SK-N-SH (cell line): ENCODE results near the gene PIK3C2B. TPM values are rescaled to one million over a fixed set of nuclear protein-coding genes. Genes with fewer than 3 reads are reported as not detected.

Source experiments
- CTCF ChIA-PET: fragments of 300-600, 350-600 bp; formaldehyde crosslinking; extraction: SDS; loops from one replicate; lab custom pipeline; 2021; lab: Yijun Ruan, JAX
- POLR2A ChIA-PET: fragments of 350-600 bp; sonication (Branson Sonifier 250); formaldehyde crosslinking; extraction: SDS; loops from one replicate; lab custom pipeline; 2020; ENCODE audit warnings: antibody characterized with exemption, inconsistent platforms; lab: Yijun Ruan, JAX
- DNase-seq: peaks from one replicate; pipeline ENCODE4 v3.0.0; 2012
- H2AFZ ChIP-seq: fragments of 200-600 bp; sonication (generic); 2 replicates; pipeline ENCODE4 v1.8.1; 2016; ENCODE audit warnings: antibody characterized with exemption, mild to moderate bottlenecking, low read depth
- H3F3A ChIP-seq: fragments of 200-600 bp; sonication (generic); replicated peaks from 2 replicates; pipeline ENCODE3; 2016; ENCODE audit warnings: antibody characterized with exemption, mild to moderate bottlenecking; ENCODE audit not compliant: insufficient read depth
- H3K27ac ChIP-seq, 2 experiments: fragments of 200-500 bp in 1 of 2; fragments of 200-600 bp in 1 of 2; sonication (Bioruptor generic) in 1 of 2; sonication (generic), shearing (Covaris generic) in 1 of 2; 2 replicates each; pipeline versions ENCODE4 v1.5.1 to v1.6.1; 2014 to 2016; ENCODE audit warnings: low read depth in 2 of 2, inconsistent platforms in 1 of 2, low read length in 1 of 2, mild to moderate bottlenecking in 1 of 2, mixed read lengths in 1 of 2
- H3K27me3 ChIP-seq: fragments of 200-600 bp; sonication (generic), shearing (Covaris generic); 2 replicates; pipeline ENCODE4 v1.6.1; 2016; ENCODE audit warnings: mixed run types; ENCODE audit not compliant: insufficient read depth
- H3K36me3 ChIP-seq, 2 experiments: fragments of 200-500 bp in 1 of 2; fragments of 200-600 bp in 1 of 2; sonication (Bioruptor generic) in 1 of 2; sonication (generic) in 1 of 2; replicated peaks in 1 of 2; 2 replicates each; pipeline versions ENCODE3 to v1.5.1; 2014 to 2016; ENCODE audit warnings: low read length in 1 of 2, mild to moderate bottlenecking in 1 of 2; ENCODE audit not compliant: insufficient read depth in 2 of 2, control insufficient read depth in 1 of 2
- H3K4me1 ChIP-seq, 2 experiments: fragments of 200-500 bp in 1 of 2; fragments of 200-600 bp in 1 of 2; sonication (Bioruptor generic) in 1 of 2; sonication (generic), shearing (Covaris generic) in 1 of 2; 2 replicates each; pipeline versions ENCODE4 v1.5.1 to v1.6.1; 2014 to 2016; ENCODE audit warnings: low read depth in 1 of 2, low read length in 1 of 2, mixed run types in 1 of 2; ENCODE audit not compliant: insufficient read depth in 2 of 2, control insufficient read depth in 1 of 2
- H3K4me2 ChIP-seq: fragments of 200-600 bp; sonication (generic), shearing (Covaris generic); 2 replicates; pipeline ENCODE4 v1.6.1; 2017; ENCODE audit warnings: mixed run types
- H3K4me3 ChIP-seq, 2 experiments: fragments of 200-500 bp in 1 of 2; fragments of 200-600 bp in 1 of 2; sonication (Bioruptor generic) in 1 of 2; sonication (generic), shearing (Covaris generic) in 1 of 2; 2 replicates each; pipeline versions ENCODE4 v1.5.1 to v1.8.1; 2014 to 2016; ENCODE audit warnings: low read depth in 2 of 2, inconsistent platforms in 1 of 2, low read length in 1 of 2, mild to moderate bottlenecking in 1 of 2, mixed read lengths in 1 of 2, moderate library complexity in 1 of 2
- H3K79me2 ChIP-seq: fragments of 200-600 bp; sonication (generic); 2 replicates; pipeline ENCODE4 v1.8.1; 2017; ENCODE audit warnings: mild to moderate bottlenecking; ENCODE audit not compliant: insufficient read depth
- H3K9ac ChIP-seq: fragments of 200-600 bp; sonication (generic); 2 replicates; pipeline ENCODE4 v1.6.1; 2017; ENCODE audit warnings: mixed run types
- H3K9me2 ChIP-seq: fragments of 200-600 bp; sonication (generic); 2 replicates; pipeline ENCODE4 v1.6.1; 2017; ENCODE audit warnings: mixed run types
- H3K9me3 ChIP-seq: fragments of 200-600 bp; sonication (generic); 2 replicates; pipeline ENCODE4 v1.6.1; 2017; ENCODE audit warnings: mixed run types, mild to moderate bottlenecking, moderate library complexity
- H4K20me1 ChIP-seq: fragments of 200-600 bp; sonication (generic); 2 replicates; pipeline ENCODE4 v1.6.1; 2017; ENCODE audit warnings: mild to moderate bottlenecking, mixed run types; ENCODE audit not compliant: insufficient read depth
- FOSL2 ChIP-seq: IDR thresholded peaks from 2 replicates; pipeline ENCODE4 v1.4.0; 2012; ENCODE audit warnings: low read depth, mild to moderate bottlenecking, moderate library complexity, borderline replicate concordance
- GABPA ChIP-seq: IDR thresholded peaks from 2 replicates; pipeline ENCODE4 v1.4.0; 2012; ENCODE audit warnings: low read depth, mild to moderate bottlenecking
- POLR2AphosphoS5 ChIP-seq: IDR thresholded peaks from 2 replicates; pipeline ENCODE4 v1.6.1; 2012; ENCODE audit warnings: low read depth, low read length
- RFX5 ChIP-seq: IDR thresholded peaks from 2 replicates; pipeline ENCODE4 v1.6.1; 2012; ENCODE audit warnings: mild to moderate bottlenecking, improper control_type of control experiment, low read length
- SMC3 ChIP-seq: IDR thresholded peaks from 2 replicates; pipeline ENCODE4 v1.6.1; 2012; ENCODE audit warnings: low read depth, low read length, improper control_type of control experiment
- TCF12 ChIP-seq: IDR thresholded peaks from 2 replicates; pipeline ENCODE4 v1.4.0; 2012
- WGBS: methylation state at CpG from one replicate; pipeline ENCODE4 v1.1.6; 2017; ENCODE audit warnings: low lambda C conversion rate; 5-methylcytosine and 5-hydroxymethylcytosine counted together
- polyA plus RNA-seq, 3 experiments: library from polyadenylated mRNA; depleted of rRNA; stranded (reverse); fragments of >200 nt; gene quantifications; 2 replicates each; pipeline ENCODE4 v1.2.3, GENCODE V29; 2012
- TF ChIP-seq, protein P1 (sequence below): IDR thresholded peaks from 2 replicates; pipeline ENCODE4 v1.4.0; 2012; ENCODE audit warnings: low read depth, borderline replicate concordance
- TF ChIP-seq, protein P2 (sequence below): fragments of 150-350 bp; IDR thresholded peaks from 2 replicates; pipeline ENCODE4 v1.6.1; 2017; ENCODE audit warnings: antibody characterized with exemption, low read length, low read depth, borderline replicate concordance
- TF ChIP-seq, protein P3 (sequence below): IDR thresholded peaks from 2 replicates; pipeline ENCODE4 v1.6.1; 2012; ENCODE audit warnings: mild to moderate bottlenecking, low read depth, low read length, moderate library complexity
- TF ChIP-seq, protein P4 (sequence below): IDR thresholded peaks from 2 replicates; pipeline ENCODE4 v1.4.0; 2012; ENCODE audit warnings: low read depth, borderline replicate concordance
- TF ChIP-seq, protein P5 (sequence below): fragments of 200-600 bp; sonication (generic); IDR thresholded peaks from 2 replicates; pipeline ENCODE4 v1.6.1; 2017; ENCODE audit warnings: antibody characterized with exemption, mild to moderate bottlenecking, moderate library complexity

The PIK3C2B gene
- polyA plus RNA-seq, 1 of the 3 experiments (the other 2 are of a cell fraction), result 6.5 TPM

DNA sequence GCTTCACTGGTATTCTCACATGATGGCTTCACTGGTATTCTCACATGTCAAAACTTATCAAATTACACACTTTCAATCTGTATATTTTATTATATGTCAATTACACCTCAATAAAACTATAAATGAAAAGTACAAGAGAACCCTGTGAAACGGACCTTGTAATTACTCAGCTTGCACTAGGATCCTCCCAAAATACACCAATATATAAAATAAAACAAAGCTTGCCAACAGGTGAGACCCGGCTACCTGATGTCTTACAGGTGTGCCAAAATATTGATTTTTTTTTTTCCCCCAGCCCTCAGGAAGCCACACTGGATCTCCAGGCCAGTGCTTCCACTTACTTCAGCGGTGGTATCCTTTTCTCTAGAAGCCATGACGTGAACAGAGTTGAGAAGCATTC is 22.9 kb downstream of the PIK3C2B start:
- H3K4me2 ChIP-seq, result no peak overlapping the region
- WGBS, result 86% methylated on average over 4 of the region's 4 CpGs
- ChIA-PET CTCF (interaction anchor here (0.9 kb wide), 1 partner anchor 22 kb away, joined by 3 read pairs; the partner anchor contains the start of gene PIK3C2B), POLR2A (no interaction called here)
- no peak overlapping the region for H3K9ac ChIP-seq
- TF ChIP-seq GABPA, result no peak
- no peaks in the 10 kb centered on the region for H3K36me3 ChIP-seq
- no peaks in the 10 kb centered on the region for H3K27me3 ChIP-seq
- H4K20me1 ChIP-seq, result no peaks in the 10 kb centered on the region
- H3K4me3 ChIP-seq, result no peak overlapping the region
- no peaks in the 10 kb centered on the region for H3F3A ChIP-seq
- DNase-seq, result no peak
- H3K27ac ChIP-seq, result no peak overlapping the region
- H2AFZ ChIP-seq, result no peak overlapping the region
- H3K9me2 ChIP-seq, result no peaks in the 10 kb centered on the region
- H3K4me1 ChIP-seq, result peaks cover 2 to 11% of the 10 kb centered on the region in 2 experiments; a peak in 3 of 4 replicates
- H3K79me2 ChIP-seq, result no peaks in the 10 kb centered on the region
- H3K9me3 ChIP-seq, result no peaks in the 10 kb centered on the region

DNA sequence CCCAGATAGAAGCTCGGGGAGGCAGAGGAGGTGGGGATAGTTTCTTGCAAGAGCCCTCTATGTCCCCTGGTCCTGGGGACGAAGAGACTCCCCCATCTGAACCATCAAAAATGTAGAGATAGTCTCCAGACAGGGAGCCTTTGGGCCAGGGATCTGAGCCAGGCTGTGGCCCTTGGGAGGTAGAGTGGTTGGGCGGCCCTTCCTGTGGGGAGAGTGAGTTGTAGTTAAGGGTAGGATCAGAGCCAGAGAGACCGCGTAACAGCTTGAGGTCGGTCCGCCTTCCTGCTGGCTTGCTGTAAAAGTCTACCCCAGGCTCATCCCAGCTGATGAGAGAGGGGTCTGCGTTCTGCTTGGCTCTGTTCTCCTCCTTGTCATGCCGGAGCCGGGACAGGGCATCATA is 25.3 kb downstream of the PIK3C2B start:
- ChIA-PET POLR2A (no interaction called here), CTCF (interaction anchor here (0.8 to 1.8 kb wide), 4 partner anchors 23 to 37 kb away, joined by 3 to 10 read pairs (median 4); no protein-coding TSS in a partner anchor)
- Histone ChIP-seq H2AFZ (no peak overlapping the region), H3K36me3 (peaks cover 0 to 1% of the 10 kb centered on the region in 2 experiments), H3K27me3 (no peaks in the 10 kb centered on the region), H3K9ac (no peak overlapping the region), H3K79me2 (no peaks in the 10 kb centered on the region), H3K4me2 (no peak overlapping the region), H3K9me3 (no peaks in the 10 kb centered on the region), H3K9me2 (no peaks in the 10 kb centered on the region), H3F3A (no peaks in the 10 kb centered on the region), H3K4me3 (no peak overlapping the region), H3K27ac (no peak overlapping the region), H4K20me1 (no peaks in the 10 kb centered on the region), H3K4me1 (peaks cover 2 to 10% of the 10 kb centered on the region in 2 experiments; a peak in 2 of 4 replicates)
- no peak for TF ChIP-seq FOSL2
- TF ChIP-seq, protein P1, sequence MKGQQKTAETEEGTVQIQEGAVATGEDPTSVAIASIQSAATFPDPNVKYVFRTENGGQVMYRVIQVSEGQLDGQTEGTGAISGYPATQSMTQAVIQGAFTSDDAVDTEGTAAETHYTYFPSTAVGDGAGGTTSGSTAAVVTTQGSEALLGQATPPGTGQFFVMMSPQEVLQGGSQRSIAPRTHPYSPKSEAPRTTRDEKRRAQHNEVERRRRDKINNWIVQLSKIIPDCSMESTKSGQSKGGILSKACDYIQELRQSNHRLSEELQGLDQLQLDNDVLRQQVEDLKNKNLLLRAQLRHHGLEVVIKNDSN, result no peak
- TF ChIP-seq SMC3, result no peak
- 94% methylated on average over 10 of the region's 10 CpGs for WGBS
- no peak for DNase-seq

DNA sequence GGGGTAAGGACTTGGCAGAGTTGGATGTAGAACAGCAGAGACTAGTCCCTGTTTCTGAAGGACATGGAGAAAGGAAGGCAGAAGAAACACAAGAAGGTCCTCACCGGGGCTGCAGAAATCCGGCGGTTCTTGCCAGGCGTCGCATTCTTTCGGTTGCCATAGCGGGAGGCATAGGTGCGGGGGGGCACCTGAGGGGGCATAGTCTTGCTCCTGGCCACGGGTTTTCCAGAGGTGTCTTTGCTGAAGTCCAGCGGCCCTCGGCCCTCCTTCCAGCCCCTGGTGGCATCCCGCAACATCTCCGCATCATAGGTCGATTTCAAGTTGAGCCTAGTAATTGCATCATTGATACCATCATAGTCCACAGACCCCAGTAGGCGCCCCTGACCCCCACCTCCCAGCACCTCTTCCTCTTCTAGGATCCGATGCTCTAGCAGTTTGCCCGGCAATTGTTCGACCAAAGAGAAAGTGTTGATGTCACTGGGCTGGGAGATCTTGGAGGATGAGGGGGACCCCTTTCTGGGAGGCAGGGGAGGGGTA is 25.8 kb downstream of the PIK3C2B start:
- no peak overlapping the region for H3K27ac ChIP-seq
- H3K79me2 ChIP-seq, result no peaks in the 10 kb centered on the region
- H4K20me1 ChIP-seq, result no peaks in the 10 kb centered on the region
- H3K9ac ChIP-seq, result no peak overlapping the region
- TF ChIP-seq POLR2AphosphoS5 (no peak), RFX5 (no peak), TCF12 (no peak)
- TF ChIP-seq, protein P2, sequence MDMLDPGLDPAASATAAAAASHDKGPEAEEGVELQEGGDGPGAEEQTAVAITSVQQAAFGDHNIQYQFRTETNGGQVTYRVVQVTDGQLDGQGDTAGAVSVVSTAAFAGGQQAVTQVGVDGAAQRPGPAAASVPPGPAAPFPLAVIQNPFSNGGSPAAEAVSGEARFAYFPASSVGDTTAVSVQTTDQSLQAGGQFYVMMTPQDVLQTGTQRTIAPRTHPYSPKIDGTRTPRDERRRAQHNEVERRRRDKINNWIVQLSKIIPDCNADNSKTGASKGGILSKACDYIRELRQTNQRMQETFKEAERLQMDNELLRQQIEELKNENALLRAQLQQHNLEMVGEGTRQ, result no peak
- TF ChIP-seq, protein P3, sequence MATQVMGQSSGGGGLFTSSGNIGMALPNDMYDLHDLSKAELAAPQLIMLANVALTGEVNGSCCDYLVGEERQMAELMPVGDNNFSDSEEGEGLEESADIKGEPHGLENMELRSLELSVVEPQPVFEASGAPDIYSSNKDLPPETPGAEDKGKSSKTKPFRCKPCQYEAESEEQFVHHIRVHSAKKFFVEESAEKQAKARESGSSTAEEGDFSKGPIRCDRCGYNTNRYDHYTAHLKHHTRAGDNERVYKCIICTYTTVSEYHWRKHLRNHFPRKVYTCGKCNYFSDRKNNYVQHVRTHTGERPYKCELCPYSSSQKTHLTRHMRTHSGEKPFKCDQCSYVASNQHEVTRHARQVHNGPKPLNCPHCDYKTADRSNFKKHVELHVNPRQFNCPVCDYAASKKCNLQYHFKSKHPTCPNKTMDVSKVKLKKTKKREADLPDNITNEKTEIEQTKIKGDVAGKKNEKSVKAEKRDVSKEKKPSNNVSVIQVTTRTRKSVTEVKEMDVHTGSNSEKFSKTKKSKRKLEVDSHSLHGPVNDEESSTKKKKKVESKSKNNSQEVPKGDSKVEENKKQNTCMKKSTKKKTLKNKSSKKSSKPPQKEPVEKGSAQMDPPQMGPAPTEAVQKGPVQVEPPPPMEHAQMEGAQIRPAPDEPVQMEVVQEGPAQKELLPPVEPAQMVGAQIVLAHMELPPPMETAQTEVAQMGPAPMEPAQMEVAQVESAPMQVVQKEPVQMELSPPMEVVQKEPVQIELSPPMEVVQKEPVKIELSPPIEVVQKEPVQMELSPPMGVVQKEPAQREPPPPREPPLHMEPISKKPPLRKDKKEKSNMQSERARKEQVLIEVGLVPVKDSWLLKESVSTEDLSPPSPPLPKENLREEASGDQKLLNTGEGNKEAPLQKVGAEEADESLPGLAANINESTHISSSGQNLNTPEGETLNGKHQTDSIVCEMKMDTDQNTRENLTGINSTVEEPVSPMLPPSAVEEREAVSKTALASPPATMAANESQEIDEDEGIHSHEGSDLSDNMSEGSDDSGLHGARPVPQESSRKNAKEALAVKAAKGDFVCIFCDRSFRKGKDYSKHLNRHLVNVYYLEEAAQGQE, result no peak
- TF ChIP-seq, protein P4, sequence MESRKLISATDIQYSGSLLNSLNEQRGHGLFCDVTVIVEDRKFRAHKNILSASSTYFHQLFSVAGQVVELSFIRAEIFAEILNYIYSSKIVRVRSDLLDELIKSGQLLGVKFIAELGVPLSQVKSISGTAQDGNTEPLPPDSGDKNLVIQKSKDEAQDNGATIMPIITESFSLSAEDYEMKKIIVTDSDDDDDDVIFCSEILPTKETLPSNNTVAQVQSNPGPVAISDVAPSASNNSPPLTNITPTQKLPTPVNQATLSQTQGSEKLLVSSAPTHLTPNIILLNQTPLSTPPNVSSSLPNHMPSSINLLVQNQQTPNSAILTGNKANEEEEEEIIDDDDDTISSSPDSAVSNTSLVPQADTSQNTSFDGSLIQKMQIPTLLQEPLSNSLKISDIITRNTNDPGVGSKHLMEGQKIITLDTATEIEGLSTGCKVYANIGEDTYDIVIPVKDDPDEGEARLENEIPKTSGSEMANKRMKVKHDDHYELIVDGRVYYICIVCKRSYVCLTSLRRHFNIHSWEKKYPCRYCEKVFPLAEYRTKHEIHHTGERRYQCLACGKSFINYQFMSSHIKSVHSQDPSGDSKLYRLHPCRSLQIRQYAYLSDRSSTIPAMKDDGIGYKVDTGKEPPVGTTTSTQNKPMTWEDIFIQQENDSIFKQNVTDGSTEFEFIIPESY, result no peak
- TF ChIP-seq, protein P5, sequence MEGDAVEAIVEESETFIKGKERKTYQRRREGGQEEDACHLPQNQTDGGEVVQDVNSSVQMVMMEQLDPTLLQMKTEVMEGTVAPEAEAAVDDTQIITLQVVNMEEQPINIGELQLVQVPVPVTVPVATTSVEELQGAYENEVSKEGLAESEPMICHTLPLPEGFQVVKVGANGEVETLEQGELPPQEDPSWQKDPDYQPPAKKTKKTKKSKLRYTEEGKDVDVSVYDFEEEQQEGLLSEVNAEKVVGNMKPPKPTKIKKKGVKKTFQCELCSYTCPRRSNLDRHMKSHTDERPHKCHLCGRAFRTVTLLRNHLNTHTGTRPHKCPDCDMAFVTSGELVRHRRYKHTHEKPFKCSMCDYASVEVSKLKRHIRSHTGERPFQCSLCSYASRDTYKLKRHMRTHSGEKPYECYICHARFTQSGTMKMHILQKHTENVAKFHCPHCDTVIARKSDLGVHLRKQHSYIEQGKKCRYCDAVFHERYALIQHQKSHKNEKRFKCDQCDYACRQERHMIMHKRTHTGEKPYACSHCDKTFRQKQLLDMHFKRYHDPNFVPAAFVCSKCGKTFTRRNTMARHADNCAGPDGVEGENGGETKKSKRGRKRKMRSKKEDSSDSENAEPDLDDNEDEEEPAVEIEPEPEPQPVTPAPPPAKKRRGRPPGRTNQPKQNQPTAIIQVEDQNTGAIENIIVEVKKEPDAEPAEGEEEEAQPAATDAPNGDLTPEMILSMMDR, result no peak
- CTCF ChIA-PET, result interaction anchor here (0.8 to 1.8 kb wide), 3 partner anchors 22 to 37 kb away, joined by 4 to 10 read pairs (median 5); no protein-coding TSS in a partner anchor
- 88% methylated on average over 11 of the region's 18 CpGs for WGBS
- H3K4me3 ChIP-seq, result no peak overlapping the region
- no peak overlapping the region for H3K4me2 ChIP-seq
- H2AFZ ChIP-seq, result no peak overlapping the region
- H3F3A ChIP-seq, result no peaks in the 10 kb centered on the region
- no peak for DNase-seq
- peaks cover 0 to 12% of the 10 kb centered on the region in 2 experiments; a peak in 2 of 4 replicates for H3K4me1 ChIP-seq
- H3K9me2 ChIP-seq, result no peaks in the 10 kb centered on the region
- POLR2A ChIA-PET, result no interaction called here
- H3K27me3 ChIP-seq, result no peaks in the 10 kb centered on the region
- H3K36me3 ChIP-seq, result peaks cover 0 to 2% of the 10 kb centered on the region in 2 experiments
- H3K9me3 ChIP-seq, result no peaks in the 10 kb centered on the region
